Fibroblast of skin of abdomen (primary cell): Measurements from ENCODE around the gene TGFBI.
A peak's percentile ranks its signal among the peaks of the same experiment; 100 is the strongest.

Experiments
- DNase-seq: peaks from one replicate; pipeline ENCODE4 v3.0.0-alpha.2; 2013

Gene TGFBI

DNA sequence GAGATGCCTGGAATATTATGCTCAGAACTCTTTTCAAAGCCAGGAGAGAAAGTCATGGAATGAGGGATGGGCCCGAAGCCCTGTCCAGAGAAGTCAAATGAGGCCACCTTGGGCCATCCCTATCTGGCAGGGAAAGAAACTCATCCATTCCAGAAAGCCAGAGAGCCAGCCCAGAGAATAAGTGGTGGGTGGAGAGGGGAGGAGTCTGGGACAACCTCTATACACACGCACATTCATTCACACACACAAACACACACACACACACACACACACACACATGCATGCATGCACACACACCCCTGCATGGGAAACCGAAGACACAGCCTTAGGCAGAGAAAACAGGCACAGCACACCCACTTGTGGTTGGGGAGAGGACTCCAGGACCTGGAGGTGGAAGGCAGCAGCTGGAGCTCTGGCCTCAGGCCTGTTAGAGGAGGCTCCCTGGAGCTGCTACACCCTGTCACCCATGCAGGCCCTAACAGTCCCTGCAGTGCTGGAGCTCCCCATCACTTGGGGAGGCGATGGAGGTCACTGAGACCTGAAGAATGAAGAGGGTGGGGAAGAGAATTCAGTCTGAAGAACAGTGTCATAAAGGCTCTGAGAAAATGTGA, 38.0 kb downstream of the TGFBI start:
- peak; percentile 82 for DNase-seq

DNA sequence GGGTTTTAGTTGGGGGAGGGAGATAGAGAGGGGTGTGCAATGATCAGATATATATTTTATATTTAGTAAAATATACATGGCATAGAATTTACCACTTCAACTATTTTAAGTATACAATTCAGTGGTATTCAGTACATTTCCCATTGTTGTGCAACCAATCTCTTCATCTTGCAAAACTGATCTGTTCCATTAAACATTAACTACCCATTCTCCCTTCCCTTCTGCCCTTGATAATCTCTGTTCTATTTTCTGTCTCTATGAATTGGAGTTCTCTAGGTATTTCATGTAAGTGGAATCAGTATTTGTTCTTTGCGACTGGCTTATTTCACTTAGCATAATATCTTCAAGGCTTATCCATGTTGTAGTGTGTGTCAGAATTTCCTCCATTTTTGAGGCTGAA, 38.6 kb downstream of the TGFBI start:
- DNase-seq: no peak

DNA sequence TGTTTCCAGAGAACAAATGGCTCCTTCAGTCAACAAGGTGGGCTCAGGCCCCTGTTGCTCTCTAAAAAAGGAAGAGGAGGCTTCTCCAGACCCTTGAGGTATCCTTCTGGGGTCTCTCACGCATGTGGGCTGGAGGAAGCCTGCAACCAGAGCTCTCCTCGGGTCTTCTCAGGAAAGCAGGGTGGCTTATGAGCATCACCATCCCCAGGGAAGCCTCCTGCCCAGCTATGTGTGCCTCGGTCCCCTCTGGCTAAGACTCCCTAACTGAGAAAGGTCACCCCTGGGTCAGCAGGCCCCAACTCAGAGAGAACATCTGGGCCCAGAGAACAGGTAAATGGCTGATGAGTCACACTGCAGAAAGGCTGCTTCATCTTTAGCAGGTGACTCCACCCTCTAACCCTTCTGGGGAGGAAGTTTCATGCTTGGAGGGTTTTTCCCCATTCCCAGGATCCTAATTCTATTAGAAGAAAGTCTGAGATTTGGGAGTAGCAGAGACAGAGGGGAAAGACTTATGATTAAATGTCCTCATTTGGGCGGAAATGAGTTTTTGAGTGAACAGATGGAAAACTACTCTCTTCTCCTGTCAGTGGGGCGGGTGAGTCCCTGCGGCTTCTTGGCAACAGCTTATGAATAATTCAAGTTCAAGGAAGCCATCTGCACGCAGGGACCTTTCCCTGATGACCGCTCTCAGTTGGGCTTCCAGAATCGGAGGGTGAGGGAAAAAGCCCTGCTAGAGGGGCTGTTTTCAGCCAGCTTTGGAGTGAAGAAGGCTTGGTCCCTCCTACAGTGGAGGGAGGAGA, 41.9 kb downstream of the TGFBI start:
- DNase-seq: peak; percentile 28

DNA sequence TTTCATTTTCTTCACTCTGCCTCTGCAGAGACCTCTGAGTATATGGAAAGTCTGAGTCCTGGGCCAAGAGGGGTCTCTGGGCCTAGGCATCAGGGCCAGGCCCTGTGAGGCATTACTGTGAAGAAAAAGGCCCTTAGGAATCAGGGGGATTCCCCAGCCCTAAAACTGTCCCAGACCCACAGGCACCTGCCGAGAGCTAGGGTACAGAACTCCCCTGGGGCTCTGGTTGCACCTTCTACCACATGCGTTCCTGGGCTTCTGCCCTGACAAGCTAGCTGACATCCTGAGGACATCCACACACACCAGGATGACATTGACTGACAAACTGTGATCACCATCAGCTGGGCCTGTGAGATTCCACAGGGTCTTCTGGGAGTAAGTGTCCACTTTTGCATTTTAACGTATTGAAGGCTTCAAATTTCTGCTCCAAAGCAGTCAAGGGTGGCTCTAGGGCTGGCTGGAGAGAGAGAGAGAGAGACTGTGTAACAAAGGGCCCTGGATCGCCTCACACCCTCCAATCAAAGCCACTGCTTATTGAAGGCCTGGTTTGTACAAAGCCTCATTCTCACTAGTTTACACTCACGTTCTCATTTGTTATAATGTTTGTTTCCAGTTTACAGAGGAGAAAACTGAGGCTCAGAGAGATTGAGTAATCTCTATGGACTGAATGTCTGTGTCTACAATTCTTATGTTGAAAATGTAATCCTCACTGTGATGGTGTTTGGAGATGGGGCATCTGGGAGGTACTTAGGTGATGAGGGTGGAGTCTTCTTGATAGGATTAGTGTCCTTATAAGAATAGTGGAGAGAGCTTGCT, 45.1 kb downstream of the TGFBI start:
- DNase-seq: peak; percentile 54

DNA sequence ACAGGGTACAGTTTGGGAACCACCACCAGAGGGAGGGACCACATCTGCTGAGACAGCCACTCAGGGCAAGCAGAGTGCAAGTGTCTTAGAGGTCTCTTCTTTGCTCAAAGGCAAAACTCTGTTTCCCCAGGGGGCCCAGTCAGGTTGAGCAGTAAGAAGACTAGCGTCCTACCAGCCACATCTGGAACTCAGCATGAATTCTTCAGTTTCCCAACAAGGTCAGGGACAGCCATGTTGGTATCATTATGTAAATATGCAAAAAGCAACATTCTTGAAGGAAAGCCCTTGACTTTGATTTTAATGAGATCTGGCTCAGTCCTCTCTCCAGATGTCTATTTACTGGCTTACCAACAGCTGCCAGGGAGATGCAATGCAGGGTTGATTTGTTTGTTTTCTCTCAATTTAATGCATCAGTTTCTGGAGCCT, 46.7 kb downstream of the TGFBI start:
- peak; percentile 62 for DNase-seq

DNA sequence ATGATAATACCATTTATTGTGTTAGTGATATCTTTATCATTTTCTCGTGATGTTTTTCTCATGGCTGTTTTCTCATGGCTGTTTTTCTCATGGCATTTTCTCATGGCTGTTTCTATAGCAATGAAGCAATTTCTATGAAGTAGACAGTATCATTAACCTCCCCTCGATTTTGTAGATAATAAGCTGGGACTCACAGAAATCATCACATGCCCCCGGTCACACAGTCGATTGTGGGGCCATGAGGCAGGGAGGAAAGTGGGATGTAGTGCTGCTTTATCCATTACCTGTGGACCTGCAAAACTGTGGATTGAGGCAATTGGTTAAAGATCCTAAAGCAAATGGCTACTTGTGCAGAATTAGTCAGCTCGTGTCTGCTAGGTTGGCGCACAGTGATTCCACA, 47.3 kb downstream of the TGFBI start:
- no peak for DNase-seq

DNA sequence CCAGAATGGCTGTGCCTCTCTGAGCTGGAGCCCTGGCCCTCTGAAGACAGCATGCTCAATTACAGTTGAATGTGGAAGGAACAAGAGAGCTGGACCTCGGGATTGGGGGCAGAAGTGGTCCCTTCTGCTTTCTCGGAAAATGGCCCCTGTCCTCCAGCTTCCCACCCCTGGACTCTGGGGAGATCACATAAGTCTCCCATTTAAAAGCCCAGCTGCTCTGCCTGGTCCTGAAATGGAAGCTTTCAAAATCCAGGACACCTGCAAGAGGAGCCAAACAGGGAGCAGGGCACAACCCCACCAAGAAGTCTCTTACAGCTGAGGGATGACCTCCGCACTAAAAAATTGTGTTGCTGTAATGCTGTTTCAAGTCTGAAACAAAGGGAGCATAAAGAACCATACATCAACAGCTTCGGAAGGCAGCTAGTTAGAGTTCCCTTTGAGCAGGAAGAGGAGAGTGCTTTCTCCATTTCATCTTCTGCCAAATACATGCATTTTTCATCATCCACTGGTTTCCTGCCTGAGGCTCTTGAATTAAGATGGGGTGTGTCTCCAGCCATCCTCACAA, 48.2 kb downstream of the TGFBI start:
- peak; percentile 53 for DNase-seq

DNA sequence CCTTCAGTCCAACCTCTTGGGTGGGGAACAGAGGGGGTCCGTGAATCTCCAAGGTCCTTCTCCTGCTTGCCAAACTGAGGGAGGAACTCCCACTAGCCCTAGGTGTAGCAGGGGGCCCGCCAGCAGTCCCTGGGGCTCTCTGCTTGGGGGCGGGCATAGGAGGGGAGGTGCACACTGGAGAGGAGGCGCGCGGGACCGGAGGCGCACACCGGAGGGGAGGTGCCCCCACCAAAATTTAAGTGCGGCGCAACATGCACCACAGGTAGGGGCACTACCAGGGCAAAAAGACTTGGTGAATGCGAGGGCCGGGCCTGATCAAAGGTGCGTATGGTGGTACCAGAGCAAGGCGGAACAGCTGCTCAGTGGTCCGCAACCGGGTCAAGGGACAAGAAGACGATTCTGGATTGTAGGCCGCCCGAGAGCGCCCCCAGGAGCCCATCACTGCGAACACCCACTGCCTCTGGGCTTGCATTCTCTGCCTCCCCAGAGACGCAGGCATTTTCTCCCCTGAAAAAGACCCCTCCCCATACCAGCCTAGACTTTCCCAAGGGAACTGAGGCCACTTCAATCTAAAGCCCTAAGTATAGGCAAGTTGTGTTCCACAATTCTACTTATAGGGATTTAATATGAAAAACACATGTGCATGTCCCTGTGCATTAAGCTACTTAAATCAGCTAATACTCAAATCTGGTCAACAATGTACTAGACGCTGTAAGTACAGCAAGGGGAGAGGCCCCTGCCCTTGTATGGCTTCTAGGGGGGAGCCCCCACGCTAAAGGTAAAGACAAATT, 50.6 kb downstream of the TGFBI start:
- DNase-seq: no peak

DNA sequence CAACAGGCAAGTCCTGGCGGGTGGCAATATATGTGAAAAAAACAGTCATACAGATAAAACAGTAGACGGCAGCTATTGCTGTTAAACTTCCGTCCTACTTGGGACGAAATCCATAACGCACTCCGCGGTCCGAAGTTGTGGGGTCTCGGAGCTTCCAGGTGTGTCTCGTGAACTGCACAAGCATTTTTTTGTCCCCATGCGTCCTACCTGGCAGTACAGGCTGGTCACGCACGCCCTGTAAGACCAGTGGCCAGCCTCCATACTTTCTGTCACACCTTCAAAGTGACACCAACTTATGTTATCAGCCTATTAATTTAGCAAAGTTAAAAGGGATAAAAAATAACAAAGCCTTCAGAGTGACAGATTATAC, 51.3 kb downstream of the TGFBI start:
- no peak for DNase-seq

DNA sequence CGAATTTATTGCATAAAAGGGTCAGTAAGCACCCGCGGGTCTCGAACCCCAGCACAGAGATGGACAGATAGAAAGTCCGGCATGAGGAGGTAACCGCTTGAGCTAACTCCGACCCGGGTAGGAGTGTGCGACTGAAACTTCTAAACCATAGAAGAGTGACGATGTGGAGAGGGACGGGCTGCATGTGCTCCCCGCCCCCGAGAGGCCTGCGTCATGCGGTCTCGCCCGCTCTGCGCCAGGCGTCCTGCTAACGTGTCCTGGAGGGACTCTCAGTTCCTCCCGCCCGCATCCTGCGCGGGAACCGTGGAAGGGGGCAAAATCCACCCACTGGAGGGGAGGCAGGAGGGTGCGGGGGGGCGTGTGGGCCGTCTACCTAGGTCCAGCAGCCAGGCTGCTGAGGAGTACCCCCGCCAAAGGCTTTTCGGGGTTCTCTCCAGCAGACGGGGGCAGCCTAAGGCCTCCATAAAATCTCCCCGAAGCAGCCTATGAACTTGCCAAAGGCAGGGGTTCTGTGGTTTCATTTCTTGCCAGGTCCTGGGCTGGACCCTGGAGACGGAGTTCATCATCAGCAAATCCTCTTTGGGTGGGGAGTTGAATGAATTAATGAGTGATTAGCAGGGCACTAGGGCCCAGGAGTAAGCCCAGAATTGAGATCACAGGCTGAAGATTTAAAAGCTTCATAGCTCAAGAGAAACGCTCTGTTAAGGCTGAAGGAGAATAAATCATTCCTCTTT, 51.9 kb downstream of the TGFBI start:
- DNase-seq: peak; percentile 87

DNA sequence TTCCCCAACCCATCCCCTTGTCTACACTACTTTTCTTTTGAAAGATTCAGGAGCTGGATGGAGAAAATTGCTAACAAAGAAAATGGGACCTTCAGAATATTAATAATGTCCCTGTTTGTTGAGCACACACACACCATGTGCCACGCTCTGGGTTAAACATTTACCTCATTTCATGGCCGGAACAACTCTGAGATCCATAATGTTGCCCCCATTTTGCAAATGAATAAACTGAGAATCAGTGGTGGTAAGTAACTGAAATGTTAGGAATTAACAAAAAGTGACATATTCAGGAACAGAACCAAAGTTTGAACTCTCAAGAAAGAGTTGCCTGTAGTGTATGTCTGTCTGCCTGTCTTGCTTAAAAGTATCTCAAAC, 52.4 kb downstream of the TGFBI start:
- no peak for DNase-seq

DNA sequence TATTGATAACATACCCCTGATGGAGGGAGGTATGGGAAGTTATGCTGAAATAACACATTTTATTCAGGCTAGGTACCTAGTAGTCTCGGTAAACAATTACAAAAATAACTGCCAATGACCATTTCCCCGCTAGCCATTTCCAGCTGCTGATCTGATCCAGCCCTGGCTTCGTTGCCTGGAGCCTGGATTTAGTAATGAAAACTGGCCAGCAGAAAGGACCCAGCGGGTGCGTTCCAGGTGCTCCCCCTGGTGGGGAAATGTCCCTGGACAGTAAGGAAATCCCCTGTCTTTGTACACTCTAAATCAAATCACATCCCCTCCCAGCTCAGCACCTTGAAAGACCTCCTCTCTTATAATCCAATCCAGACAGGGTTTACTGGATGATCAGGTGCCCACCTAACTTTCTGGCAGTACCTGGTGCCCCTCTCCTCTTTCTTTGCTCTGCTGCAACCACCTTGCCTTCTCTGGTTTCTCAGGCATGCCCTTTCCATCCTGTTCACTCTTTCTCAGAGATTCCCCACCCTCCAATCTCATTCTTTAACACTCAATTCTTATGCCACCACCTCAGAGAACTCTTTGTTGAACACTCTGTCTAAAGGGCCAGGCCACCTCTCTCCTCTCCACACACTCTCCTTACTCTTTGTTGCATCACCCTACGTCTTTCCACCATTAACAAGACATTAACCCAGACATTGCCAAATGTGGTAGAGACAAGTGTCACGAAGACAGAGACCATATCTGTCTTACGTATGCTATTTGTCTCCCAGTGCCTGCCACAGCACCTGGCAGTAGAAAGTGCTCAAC, 53.8 kb downstream of the TGFBI start:
- peak; percentile 69 for DNase-seq

DNA sequence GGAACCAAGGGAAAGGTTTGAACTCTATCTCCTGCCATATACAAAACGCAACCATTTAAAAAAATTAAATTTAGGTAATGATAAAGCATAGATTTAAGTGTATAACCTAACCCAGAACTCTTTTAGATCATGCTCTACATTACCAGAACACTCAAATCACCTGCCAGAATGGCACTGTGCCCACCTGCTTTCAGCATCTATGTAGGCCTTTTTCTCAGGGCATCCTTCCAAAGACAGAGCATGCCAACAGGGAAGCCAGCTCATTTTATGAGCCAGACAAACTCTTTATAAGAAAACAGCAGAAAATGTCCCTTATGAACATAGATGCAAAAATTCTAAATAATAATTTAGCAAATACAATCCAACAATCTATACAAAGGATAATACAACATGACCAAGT, 55.9 kb downstream of the TGFBI start:
- no peak for DNase-seq

DNA sequence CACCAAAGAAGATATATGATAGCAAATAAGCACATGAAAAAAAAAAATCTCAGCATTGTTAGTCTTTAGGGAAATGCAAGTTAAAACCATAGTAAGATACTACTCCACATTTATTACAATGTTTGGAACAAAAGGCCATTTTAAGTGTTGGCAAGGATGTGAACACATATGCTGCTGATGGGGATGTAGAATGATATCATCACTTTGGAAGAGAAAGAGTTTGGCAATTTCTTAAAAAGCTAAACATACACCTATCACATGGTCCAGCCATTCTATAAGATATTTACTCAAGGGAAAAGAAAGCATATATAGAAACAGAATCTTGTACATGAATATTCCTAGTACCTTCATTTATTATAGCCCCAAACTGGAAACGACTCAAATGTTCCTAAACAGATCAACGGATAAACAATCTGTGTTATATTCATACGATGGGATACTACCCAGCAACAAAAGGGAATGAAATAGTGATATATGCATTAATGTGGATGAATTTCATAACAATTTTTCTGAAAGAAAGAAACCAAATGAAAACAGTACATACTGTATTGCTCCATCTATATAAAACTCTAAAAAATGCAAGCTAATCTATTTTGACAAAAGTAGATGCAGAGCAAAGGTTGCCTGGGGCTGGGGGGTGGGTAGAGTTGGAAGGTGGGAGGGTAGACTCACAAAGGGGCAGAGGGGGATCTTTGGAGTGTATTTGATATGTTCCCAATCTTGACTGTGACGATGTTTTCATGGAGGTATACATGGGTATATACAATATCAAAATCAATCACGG, 58.2 kb downstream of the TGFBI start:
- no peak for DNase-seq

DNA sequence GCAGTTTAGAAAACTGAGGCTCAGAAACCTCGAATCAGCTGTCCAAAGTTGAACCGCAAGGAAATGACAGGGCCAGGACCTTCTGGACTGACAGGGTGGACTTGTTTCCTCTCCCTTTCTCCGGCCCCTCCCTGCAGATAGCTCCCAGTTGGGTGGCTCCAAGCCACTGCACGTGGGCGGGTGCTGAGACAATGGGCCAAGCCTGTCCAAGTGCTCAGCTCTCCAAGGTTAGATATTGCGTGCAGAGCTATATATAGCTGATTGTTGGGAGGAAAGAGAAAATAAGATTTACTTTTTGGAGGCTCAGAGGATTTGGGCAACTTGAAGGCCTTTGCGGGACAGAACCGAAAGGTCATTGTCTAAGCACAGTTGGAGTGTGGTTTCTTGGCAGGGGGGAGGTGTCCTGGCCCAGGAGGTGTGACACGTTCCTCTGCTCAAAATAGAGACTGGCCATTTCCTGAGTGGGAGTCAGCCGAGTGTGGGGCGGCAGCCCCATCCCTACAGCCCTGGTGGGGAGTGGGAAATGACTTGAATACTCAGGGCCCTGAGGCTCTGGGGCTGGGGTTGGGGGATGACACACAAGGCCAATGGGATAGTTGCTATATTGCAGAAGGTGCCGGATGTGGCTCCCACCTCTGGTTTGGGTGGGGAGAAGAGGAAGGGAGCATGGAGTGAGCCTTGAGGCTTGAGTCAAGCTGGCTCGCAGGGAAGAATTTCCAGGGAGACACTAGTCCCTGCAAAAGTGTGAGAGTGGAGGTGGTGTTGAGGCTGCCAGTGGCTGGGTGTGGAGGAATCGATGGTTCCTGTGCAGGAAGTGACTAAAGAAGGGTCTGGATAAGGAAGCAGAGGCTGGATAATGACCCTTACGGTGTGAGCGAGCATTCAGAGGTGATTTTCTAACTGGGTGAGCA, 59.4 kb downstream of the TGFBI start:
- no peak for DNase-seq

DNA sequence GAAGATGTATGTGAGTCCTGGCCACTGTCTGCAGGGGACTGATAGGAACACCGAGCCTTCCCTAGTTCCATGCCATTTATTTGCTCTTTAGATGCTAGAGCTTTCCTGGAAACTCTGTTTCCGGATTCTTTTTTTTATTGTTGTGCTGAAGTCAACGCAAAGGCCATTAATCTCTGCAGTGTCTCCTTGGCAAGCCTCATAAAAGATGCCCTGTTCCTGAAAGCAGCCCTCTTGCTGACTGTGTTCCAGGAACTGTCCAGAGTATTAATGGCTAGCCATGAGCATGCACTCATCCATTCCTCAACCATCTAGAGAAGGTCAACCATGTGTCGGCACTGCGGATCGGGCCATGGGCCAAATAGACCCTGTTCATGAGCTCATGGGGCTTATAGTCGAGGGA, 61.0 kb downstream of the TGFBI start:
- DNase-seq: no peak

DNA sequence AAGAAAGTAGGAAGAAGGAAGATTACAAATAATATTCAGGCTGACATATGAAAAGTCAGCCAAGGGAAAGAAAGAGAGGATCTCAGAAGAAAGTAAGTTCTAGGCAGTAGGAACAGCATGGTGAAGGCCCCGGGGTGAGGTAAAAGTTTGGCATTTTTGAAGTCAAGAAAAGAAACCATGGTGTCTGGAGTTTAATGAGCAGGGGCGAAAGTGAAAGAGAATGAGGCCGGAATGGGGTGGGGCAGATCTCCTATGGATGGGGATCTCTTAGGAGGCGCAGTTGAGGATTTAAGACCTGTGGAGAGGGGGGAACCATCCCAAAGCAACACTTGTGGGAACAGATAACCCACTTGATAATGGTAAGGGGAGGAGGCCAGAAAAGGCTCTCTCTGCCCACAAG, 61.5 kb downstream of the TGFBI start:
- no peak for DNase-seq

DNA sequence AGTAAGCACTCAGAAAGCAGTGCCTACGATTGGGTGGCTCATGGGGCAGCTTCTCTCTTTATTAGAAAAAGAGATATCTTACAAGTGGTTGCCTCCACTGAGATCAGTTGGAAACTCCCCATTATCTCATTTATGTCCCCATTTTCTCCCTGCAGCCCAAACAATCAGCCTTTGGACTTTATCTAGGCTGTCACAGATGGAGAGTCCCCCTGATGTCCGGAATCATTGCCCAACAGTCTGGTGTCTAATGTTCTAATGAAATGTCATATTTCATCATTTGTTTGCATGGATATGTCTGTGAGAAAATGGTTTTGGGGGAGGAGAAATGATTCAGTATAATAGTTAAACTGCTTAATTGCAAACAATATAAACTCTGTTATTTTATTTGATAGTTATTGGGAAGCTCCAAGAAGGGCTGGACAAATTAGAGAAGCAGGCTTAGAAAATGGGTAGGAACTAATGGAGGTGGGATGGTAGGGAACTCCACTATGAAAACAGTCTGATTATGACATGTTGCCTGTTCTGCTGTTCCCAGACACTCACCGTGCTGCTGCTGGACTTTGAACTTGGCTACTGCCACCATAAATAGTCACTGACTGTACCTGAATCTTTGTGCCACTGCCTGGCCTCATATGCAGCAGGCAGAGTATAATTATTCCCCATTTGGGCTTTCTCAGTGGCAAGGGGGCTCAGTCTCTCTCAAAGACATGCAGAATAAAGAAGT, 65.6 kb downstream of the TGFBI start:
- DNase-seq: no peak
